Sigmoid colon (tissue), 4 donors: Measurements from ENCODE around the gene PADI1.

Experiments
- EP300 ChIP-seq, 4 donors: sonication (generic); formaldehyde crosslinking; IDR thresholded peaks; one replicate each; pipeline ENCODE4 v1.6.1; 2017; ENCODE audit warnings: antibody characterized with exemption in 4 of 4
- POLR2A ChIP-seq, 2 donors: fragments of 450-650 bp; IDR thresholded peaks; one replicate each; pipeline ENCODE4 v1.6.1; 2016; ENCODE audit warnings: antibody characterized with exemption in 2 of 2, mild to moderate bottlenecking in 2 of 2, moderate library complexity in 2 of 2
- POLR2AphosphoS5 ChIP-seq, 4 donors: sonication (generic); formaldehyde crosslinking; IDR thresholded peaks; one replicate each; pipeline ENCODE4 v1.6.1; 2017; ENCODE audit warnings: antibody characterized with exemption in 4 of 4
- TF ChIP-seq, protein P1 (sequence below), 4 experiments: fragments of 450-650 bp in 3 of 4; fragments of 200-600 bp in 1 of 4; IDR thresholded peaks; one replicate each; pipeline ENCODE4 v1.5.1; 2016 to 2019; ENCODE audit warnings: antibody characterized with exemption in 4 of 4, mild to moderate bottlenecking in 3 of 4, moderate library complexity in 2 of 4

DNA sequence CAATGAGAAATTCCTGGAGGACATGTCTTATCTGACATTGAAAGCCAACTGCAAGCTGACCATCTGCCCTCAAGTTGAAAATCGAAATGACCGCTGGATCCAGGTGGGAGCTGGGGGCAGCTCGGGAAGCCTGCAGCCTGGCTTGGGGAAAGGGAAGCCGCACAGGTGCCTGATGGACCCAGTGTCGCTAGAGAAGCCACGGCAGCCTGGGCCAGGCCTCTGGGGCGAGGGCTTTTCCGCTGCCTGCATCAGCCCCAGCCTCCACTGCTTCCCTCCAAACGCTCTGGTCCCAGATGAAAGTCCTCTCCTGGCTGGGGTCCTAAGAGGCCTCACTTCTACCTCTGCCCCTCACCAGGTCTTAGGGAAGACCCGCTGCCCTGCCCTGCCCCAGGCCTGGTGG lies 25.2 kb downstream of the PADI1 start:
- TF ChIP-seq POLR2A (IDR thresholded peaks at IDR 0.05), result no peak
- TF ChIP-seq, protein P1, sequence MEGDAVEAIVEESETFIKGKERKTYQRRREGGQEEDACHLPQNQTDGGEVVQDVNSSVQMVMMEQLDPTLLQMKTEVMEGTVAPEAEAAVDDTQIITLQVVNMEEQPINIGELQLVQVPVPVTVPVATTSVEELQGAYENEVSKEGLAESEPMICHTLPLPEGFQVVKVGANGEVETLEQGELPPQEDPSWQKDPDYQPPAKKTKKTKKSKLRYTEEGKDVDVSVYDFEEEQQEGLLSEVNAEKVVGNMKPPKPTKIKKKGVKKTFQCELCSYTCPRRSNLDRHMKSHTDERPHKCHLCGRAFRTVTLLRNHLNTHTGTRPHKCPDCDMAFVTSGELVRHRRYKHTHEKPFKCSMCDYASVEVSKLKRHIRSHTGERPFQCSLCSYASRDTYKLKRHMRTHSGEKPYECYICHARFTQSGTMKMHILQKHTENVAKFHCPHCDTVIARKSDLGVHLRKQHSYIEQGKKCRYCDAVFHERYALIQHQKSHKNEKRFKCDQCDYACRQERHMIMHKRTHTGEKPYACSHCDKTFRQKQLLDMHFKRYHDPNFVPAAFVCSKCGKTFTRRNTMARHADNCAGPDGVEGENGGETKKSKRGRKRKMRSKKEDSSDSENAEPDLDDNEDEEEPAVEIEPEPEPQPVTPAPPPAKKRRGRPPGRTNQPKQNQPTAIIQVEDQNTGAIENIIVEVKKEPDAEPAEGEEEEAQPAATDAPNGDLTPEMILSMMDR (IDR thresholded peaks at IDR 0.05), result no peak
- no peak for TF ChIP-seq POLR2AphosphoS5 (IDR thresholded peaks at IDR 0.05)
- no peak for TF ChIP-seq EP300 (IDR thresholded peaks at IDR 0.05)
